GM19240 (cell line): ENCODE data around the gene KLHL13.

ENCODE experiments used
- DNase-seq: peaks from one replicate; pipeline ENCODE4 v3.0.0; 2011; ENCODE audit warnings: low spot score; ENCODE audit not compliant: insufficient read length

The KLHL13 gene

GRCh38 chrX:117871796-117872195 is 244.8 kb downstream of the KLHL13 start:
- DNase-seq = no peak

GRCh38 chrX:117860517-117860916 is 256.1 kb downstream of the KLHL13 start:
- no peak for DNase-seq

GRCh38 chrX:117854806-117855205 is 261.8 kb downstream of the KLHL13 start:
- DNase-seq = no peak

- no peak for DNase-seq
Measured at GRCh38 chrX:117851025-117851424, 265.6 kb downstream of the KLHL13 start.
